ENCODE results near the gene APOA1. TPM values are rescaled to one million over a fixed set of nuclear protein-coding genes. Genes with fewer than 3 reads are reported as not detected.
A peak's percentile ranks its signal among the peaks of the same experiment; 100 is the strongest.

Gene APOA1
- total RNA-seq, 1 experiment from 2014 or later, result not detected

- no peak for DNase-seq (ENCODE audit: low spot score)
These were observed 20.5 kb upstream of the APOA1 start for GRCh38 chr11:116857936-116858335.

GRCh38 chr11:116857316-116857715 lies 19.9 kb upstream of the APOA1 start:
- DNase-seq (ENCODE audit: low spot score), result no peak

- no peak for DNase-seq (ENCODE audit: low spot score)
These were observed 19.0 kb upstream of the APOA1 start for GRCh38 chr11:116856423-116856822.

GRCh38 chr11:116855413-116855812 lies 18.0 kb upstream of the APOA1 start:
- DNase-seq (ENCODE audit: low spot score), result no peak

- peak; percentile 54 for DNase-seq (ENCODE audit: low spot score)
These were observed 16.1 kb upstream of the APOA1 start for GRCh38 chr11:116853461-116854073.

GRCh38 chr11:116852261-116853031 lies 15.0 kb upstream of the APOA1 start:
- DNase-seq (ENCODE audit: low spot score), result peak; percentile 69

GRCh38 chr11:116851626-116852025 lies 14.2 kb upstream of the APOA1 start:
- DNase-seq (ENCODE audit: low spot score), result no peak

- DNase-seq (ENCODE audit: low spot score), result no peak
These were observed 12.1 kb upstream of the APOA1 start for GRCh38 chr11:116849486-116849885.

GRCh38 chr11:116849060-116849459 lies 11.6 kb upstream of the APOA1 start:
- DNase-seq (ENCODE audit: low spot score), result no peak

- no peak for DNase-seq (ENCODE audit: low spot score)
These were observed 10.2 kb upstream of the APOA1 start for GRCh38 chr11:116847612-116848011.

GRCh38 chr11:116844722-116845121 lies 7.3 kb upstream of the APOA1 start:
- no peak for DNase-seq (ENCODE audit: low spot score)

GRCh38 chr11:116843661-116844060 lies 6.2 kb upstream of the APOA1 start:
- no peak for DNase-seq (ENCODE audit: low spot score)

GRCh38 chr11:116842909-116843308 lies 5.5 kb upstream of the APOA1 start:
- peak; percentile 64 for DNase-seq (ENCODE audit: low spot score)

GRCh38 chr11:116842117-116842516 lies 4.7 kb upstream of the APOA1 start:
- DNase-seq (ENCODE audit: low spot score), result no peak

GRCh38 chr11:116840746-116841296 lies 3.4 kb upstream of the APOA1 start:
- no peak for DNase-seq (ENCODE audit: low spot score)

- no peak for DNase-seq (ENCODE audit: low spot score)
These were observed 2.9 kb upstream of the APOA1 start for GRCh38 chr11:116840224-116840745.

GRCh38 chr11:116838321-116839084 lies 1.1 kb upstream of the APOA1 start:
- DNase-seq (ENCODE audit: low spot score), result no peak

GRCh38 chr11:116836632-116836991 lies 810 bp downstream of the APOA1 start:
- no peak for DNase-seq (ENCODE audit: low spot score)

GRCh38 chr11:116835791-116836631 lies 1.4 kb downstream of the APOA1 start:
- DNase-seq (ENCODE audit: low spot score), result peak; percentile 96

- no peak for DNase-seq (ENCODE audit: low spot score)
These were observed 2.2 kb downstream of the APOA1 start for GRCh38 chr11:116835042-116835772.
